Measurements from ENCODE around the gene TRIM33. TPM values are rescaled to one million over a fixed set of nuclear protein-coding genes. Genes with fewer than 3 reads are reported as not detected.
"Not testable (repeated sequence)": the region's sequence is repeated elsewhere in the genome, so short reads cannot be mapped to it uniquely, and the experiment has no call there.

TRIM33 gene
- polyA plus RNA-seq, 2 of the 4 experiments (the other 2 are of a cell fraction), result 8.7 to 14.9 TPM

DNA sequence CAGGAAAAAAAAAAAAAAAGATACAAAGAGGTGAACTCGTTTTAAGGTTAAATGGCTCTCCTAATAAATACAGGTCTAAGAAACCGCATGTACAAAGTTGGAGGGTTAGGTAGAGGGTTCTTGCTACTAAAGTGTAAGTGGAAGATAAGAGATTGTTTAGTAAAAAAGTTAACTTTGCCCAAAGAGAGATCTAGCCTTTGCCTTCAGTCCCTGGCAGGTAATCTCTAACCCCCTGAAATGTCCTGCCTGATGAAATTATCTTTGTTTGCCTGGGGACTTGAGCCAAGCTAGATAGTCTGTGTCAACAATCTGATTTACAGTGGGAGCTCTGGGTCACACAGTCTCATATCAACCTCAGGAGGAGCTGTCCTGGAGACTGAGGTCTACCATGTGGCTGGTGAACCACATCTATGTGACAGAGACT, 57.6 kb downstream of the TRIM33 start (continued):
- TF ChIP-seq, protein P1, sequence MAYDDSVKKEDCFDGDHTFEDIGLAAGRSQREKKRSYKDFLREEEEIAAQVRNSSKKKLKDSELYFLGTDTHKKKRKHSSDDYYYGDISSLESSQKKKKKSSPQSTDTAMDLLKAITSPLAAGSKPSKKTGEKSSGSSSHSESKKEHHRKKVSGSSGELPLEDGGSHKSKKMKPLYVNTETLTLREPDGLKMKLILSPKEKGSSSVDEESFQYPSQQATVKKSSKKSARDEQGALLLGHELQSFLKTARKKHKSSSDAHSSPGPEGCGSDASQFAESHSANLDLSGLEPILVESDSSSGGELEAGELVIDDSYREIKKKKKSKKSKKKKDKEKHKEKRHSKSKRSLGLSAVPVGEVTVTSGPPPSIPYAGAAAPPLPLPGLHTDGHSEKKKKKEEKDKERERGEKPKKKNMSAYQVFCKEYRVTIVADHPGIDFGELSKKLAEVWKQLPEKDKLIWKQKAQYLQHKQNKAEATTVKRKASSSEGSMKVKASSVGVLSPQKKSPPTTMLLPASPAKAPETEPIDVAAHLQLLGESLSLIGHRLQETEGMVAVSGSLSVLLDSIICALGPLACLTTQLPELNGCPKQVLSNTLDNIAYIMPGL (CRISPR knock-in tag; IDR thresholded peaks at IDR 0.05; ENCODE audit: borderline replicate concordance), result no peak
- no peak for TF ChIP-seq HEYL (CRISPR knock-in tag; IDR thresholded peaks at IDR 0.05)
- no peak for TF ChIP-seq MAFK (IDR thresholded peaks at IDR 0.05; ENCODE audit: partially characterized antibody)
- no peak for TF ChIP-seq FOSL2 (IDR thresholded peaks at IDR 0.05)
- TF ChIP-seq FOSL2 (CRISPR knock-in tag; IDR thresholded peaks at IDR 0.05), result no peak
- no peak for TF ChIP-seq POLR2AphosphoS2 (conservative IDR thresholded peaks at IDR 0.05; ENCODE audit: low read length)
- TF ChIP-seq, protein P2, sequence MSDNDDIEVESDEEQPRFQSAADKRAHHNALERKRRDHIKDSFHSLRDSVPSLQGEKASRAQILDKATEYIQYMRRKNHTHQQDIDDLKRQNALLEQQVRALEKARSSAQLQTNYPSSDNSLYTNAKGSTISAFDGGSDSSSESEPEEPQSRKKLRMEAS (IDR thresholded peaks at IDR 0.05), result no peak
- no peak for TF ChIP-seq GATA3 (IDR thresholded peaks at IDR 0.05; ENCODE audit: borderline replicate concordance)

DNA sequence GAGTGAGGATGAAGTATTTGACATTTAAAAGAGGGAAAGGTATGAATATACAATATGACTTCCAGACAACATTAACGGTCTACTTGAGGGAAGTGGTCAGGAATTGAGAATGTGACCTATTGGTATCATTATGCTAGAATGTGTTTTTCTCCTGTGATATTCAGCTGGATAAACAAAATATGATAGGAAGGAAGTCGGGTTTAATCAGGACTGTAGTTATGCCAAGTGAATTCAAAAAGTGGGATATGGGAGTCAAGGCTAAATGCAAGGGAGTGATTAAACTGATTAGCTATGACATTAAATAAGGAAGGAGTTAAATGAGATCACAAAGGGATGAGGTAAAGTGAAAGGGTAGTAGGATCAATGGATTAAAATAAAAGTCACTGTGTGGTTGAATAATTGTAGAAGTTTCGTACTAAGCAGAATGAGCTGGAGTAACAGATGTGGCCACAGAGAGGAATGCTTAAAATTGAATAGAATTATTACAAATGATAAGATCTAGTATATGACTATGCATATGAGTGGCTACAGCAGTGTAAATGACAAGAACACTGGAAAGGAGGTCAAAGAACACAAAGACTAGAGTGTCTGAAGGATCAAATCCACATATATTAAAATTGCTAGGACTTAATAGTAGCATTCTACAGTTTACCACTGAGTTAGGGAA, 62.5 kb downstream of the TRIM33 start:
- ChIA-PET POLR2A (no interaction called here), CTCF (no interaction called here)
- 96% methylated on average over 3 of the region's 3 CpGs for WGBS (ENCODE audit: missing lambda C conversion rate)
- H3K4me2 ChIP-seq, result no peak overlapping the region
- FAIRE-seq (no peak), ATAC-seq (no peak), DNase-seq (ENCODE audit: low read depth in 1 of 2, low spot score in 1 of 2) (no peak)
- H3K4me3 ChIP-seq, result no peak overlapping the region
- no peaks in the 10 kb centered on the region for H3K9me3 ChIP-seq
- no peaks in the 10 kb centered on the region for H3K4me1 ChIP-seq
- no peak overlapping the region for H3K27ac ChIP-seq
- TF ChIP-seq HEYL (CRISPR knock-in tag; IDR thresholded peaks at IDR 0.05) (no peak), GATA3 (IDR thresholded peaks at IDR 0.05; ENCODE audit: borderline replicate concordance) (no peak)
- TF ChIP-seq, protein P3, sequence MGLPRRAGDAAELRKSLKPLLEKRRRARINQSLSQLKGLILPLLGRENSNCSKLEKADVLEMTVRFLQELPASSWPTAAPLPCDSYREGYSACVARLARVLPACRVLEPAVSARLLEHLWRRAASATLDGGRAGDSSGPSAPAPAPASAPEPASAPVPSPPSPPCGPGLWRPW (IDR thresholded peaks at IDR 0.05), result no peak
- TF ChIP-seq, protein P4, sequence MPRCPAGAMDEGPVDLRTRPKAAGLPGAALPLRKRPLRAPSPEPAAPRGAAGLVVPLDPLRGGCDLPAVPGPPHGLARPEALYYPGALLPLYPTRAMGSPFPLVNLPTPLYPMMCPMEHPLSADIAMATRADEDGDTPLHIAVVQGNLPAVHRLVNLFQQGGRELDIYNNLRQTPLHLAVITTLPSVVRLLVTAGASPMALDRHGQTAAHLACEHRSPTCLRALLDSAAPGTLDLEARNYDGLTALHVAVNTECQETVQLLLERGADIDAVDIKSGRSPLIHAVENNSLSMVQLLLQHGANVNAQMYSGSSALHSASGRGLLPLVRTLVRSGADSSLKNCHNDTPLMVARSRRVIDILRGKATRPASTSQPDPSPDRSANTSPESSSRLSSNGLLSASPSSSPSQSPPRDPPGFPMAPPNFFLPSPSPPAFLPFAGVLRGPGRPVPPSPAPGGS (IDR thresholded peaks at IDR 0.05), result no peak

DNA sequence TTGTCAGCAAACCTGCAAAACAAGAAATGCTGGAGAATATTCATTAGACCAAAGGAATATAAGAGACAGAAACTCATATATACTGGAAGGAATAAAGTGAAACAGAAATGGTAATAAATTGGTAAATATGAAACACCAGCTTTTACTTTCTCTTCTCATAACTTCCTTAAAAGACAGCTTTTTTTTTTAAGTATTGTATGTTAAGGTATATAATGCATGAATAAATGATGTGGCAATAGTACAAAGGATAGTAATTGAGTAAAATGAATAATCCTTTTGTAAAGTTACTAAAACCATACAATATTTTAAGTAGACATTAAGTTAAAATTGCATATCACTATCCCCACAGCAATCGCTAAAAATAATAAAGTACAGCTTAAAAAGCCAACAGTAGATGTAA, 64.8 kb downstream of the TRIM33 start:
- DNase-seq (ENCODE audit: low read depth in 1 of 2, low spot score in 1 of 2) (no peak), ATAC-seq (no peak), FAIRE-seq (no peak)
- no peaks in the 10 kb centered on the region for H3K4me1 ChIP-seq
- TF ChIP-seq ZNF302 (CRISPR knock-in tag; IDR thresholded peaks at IDR 0.05) (no peak), MAZ (IDR thresholded peaks at IDR 0.05; ENCODE audit: borderline replicate concordance, low read depth, low read length) (no peak), MYC (IDR thresholded peaks at IDR 0.05; ENCODE audit: borderline replicate concordance, low read length) (no peak), CHD4 (IDR thresholded peaks at IDR 0.05; ENCODE audit: borderline replicate concordance) (no peak), NR3C1 (IDR thresholded peaks at IDR 0.05) (no peak)
- TF ChIP-seq, protein P2 (IDR thresholded peaks at IDR 0.05), result no peak
- no peaks in the 10 kb centered on the region for H3K9me3 ChIP-seq
- H3K4me3 ChIP-seq, result no peak overlapping the region
- H3K27ac ChIP-seq, result no peak overlapping the region
- H3K4me2 ChIP-seq, result no peak overlapping the region
- WGBS (ENCODE audit: missing lambda C conversion rate), result 88% methylated on average over 1 of the region's 1 CpG
- ChIA-PET POLR2A (no interaction called here), CTCF (no interaction called here)

DNA sequence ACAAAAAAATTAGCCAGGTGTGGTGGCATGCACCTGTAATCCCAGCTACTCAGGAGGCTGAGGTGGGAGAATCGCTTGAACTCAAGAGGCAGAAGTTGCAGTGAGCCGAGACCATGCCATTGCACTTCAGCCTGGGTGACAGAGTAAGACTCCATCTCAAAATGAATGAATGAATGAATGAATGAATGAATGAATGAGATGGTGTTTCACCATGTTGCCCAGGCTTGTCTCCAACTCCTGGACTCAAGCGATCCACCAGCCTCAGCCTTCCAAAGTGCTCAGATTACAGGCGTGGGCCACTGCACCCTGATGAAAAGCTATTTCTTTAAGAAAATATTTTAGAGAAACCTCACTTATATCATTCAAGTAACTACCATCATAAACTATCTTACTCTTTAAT, 67.8 kb downstream of the TRIM33 start:
- ATAC-seq; POLR2A ChIA-PET; DNase-seq (ENCODE audit: low read depth in 1 of 2, low spot score in 1 of 2); H3K4me3 ChIP-seq; H3K4me2 ChIP-seq; H3K9me3 ChIP-seq; H3K27ac ChIP-seq; H3K4me1 ChIP-seq; FAIRE-seq: not testable (repeated sequence)
- WGBS (ENCODE audit: missing lambda C conversion rate), result 98% methylated on average over 4 of the region's 4 CpGs
- CTCF ChIA-PET, result interaction anchor here (0.7 to 1.3 kb wide), 2 partner anchors 12 to 13 kb away, joined by 3 read pairs; no protein-coding TSS in a partner anchor
